ENCODE measurements around the gene BTBD9. TPM values are rescaled to one million over a fixed set of nuclear protein-coding genes. Genes with fewer than 3 reads are reported as not detected.
"Not testable (repeated sequence)": the region's sequence is repeated elsewhere in the genome, so short reads cannot be mapped to it uniquely, and the experiment has no call there.

The BTBD9 gene
- total RNA-seq, 2 donors from 2014 or later = 30.1 to 45.8 TPM

DNA sequence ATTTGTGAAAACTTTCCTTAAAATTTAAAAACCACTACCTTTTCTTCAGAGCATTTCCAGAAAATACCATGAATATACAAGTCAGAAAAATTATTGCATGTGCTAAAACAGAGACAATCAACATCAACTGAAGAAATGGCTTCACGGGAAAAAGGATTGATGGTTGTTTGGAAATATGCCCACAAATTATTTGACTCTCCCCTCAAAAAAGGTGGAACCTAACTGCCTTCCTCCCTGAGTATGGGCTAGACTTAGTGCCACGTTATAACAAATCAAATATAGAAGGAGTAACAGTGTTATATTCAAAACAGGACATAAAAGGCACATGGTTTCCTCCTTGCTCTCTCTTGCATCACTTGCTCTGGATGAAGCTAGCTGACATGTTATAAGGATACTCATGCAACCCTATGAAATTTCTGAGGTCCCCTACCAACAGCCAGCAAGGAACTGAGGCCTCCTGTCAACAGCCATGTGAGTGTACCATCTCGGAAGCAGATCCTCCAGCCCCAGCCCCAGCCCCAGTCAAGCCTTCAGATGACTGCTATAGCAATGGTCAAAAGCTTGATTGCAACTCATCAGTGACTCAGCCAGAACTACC is 8.4 kb downstream of the BTBD9 start:
- Histone ChIP-seq H3K4me3 (no peak overlapping the region), H3K9me3 (no peaks in the 10 kb centered on the region), H3K27ac (no peak overlapping the region), H3K4me1 (ENCODE audit: control insufficient read depth in 1 of 2, low read depth in 2 of 2) (peaks cover 0 to 11% of the 10 kb centered on the region in 2 donors), H3K36me3 (no peaks in the 10 kb centered on the region), H3K27me3 (replicated peaks; ENCODE audit: insufficient read depth) (no peaks in the 10 kb centered on the region)
- ATAC-seq (ENCODE audit: insufficient number of reproducible peaks, low FRiP score, low read depth) (no peak), DNase-seq (ENCODE audit: low spot score) (no peak)
- TF ChIP-seq, protein P1, sequence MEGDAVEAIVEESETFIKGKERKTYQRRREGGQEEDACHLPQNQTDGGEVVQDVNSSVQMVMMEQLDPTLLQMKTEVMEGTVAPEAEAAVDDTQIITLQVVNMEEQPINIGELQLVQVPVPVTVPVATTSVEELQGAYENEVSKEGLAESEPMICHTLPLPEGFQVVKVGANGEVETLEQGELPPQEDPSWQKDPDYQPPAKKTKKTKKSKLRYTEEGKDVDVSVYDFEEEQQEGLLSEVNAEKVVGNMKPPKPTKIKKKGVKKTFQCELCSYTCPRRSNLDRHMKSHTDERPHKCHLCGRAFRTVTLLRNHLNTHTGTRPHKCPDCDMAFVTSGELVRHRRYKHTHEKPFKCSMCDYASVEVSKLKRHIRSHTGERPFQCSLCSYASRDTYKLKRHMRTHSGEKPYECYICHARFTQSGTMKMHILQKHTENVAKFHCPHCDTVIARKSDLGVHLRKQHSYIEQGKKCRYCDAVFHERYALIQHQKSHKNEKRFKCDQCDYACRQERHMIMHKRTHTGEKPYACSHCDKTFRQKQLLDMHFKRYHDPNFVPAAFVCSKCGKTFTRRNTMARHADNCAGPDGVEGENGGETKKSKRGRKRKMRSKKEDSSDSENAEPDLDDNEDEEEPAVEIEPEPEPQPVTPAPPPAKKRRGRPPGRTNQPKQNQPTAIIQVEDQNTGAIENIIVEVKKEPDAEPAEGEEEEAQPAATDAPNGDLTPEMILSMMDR (IDR thresholded peaks at IDR 0.05) = no peak

DNA sequence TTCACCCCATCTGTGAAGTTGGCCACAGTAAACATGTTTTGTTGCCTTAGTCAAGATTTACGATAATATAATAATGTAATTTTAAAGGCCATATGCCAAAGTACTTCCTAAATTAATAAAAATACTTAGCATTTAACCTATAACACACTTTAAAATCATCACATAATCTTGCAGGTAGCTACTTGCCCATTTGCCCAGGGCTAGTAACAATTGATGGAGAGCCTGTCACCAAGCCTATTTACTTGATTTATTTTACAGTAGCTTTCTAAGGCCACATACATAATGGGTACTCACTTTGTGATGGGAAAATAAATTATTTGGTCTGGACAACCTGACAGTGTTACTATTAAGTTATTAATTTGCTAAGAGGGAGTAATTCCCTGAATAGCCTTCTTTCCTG is 14.5 kb downstream of the BTBD9 start:
- DNase-seq (ENCODE audit: low spot score) (no peak), ATAC-seq (ENCODE audit: insufficient number of reproducible peaks, low FRiP score, low read depth) (no peak)
- Histone ChIP-seq H3K27ac (no peak overlapping the region), H3K36me3 (no peaks in the 10 kb centered on the region), H3K9me3 (no peaks in the 10 kb centered on the region), H3K4me1 (ENCODE audit: control insufficient read depth in 1 of 2, low read depth in 2 of 2) (peaks cover 0 to 2% of the 10 kb centered on the region in 2 donors), H3K27me3 (replicated peaks; ENCODE audit: insufficient read depth) (no peaks in the 10 kb centered on the region), H3K4me3 (no peak overlapping the region)
- TF ChIP-seq, protein P1 (IDR thresholded peaks at IDR 0.05) = no peak

DNA sequence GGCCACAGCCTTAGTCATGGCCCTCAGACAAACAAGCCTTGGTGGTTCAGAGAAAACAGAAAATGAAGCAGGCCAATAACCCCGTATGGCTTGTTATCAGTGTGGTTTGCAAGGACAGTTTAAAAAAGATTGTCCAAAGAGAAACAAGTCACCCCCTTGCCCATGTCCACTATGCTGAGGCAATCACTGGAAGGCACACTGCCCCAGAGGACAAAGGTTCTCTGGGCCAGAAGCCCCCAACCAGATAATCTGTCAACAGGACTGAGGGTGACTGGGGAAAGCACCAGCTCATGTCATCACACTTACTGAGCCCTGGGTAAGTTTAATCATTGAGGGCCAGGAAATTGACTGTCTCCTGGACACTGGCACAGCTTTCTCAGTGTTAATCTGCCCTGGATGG is 20.4 kb downstream of the BTBD9 start:
- H3K27me3 ChIP-seq (replicated peaks; ENCODE audit: insufficient read depth); DNase-seq (ENCODE audit: low spot score); H3K36me3 ChIP-seq; H3K27ac ChIP-seq; H3K9me3 ChIP-seq; H3K4me3 ChIP-seq; ATAC-seq (ENCODE audit: insufficient number of reproducible peaks, low FRiP score, low read depth): not testable (repeated sequence)
- peaks cover 0 to 19% of the 10 kb centered on the region in 2 donors for H3K4me1 ChIP-seq (ENCODE audit: control insufficient read depth in 1 of 2, low read depth in 2 of 2)

DNA sequence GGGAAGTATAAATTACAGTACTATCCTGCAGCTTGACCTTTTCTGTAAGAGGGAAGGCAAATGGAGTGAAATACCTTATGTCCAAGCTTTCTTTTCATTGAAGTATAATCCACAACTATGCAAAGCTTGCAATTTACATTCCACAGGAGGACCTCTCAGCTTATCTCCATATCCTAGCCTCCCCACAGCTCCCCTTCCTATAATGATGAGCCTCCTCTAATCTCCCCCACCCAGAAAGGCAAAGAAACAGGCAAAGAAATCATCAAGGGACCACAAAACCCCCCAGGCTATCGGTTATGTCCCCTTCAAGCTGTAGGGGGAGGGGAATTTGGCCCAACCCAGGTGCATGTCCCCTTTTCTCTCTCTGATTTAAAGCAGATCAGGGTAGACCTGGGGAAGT is 21.4 kb downstream of the BTBD9 start:
- not testable (repeated sequence) for H3K27me3 ChIP-seq (replicated peaks; ENCODE audit: insufficient read depth); H3K9me3 ChIP-seq; H3K4me3 ChIP-seq; H3K27ac ChIP-seq; ATAC-seq (ENCODE audit: insufficient number of reproducible peaks, low FRiP score, low read depth); DNase-seq (ENCODE audit: low spot score); H3K36me3 ChIP-seq
- H3K4me1 ChIP-seq (ENCODE audit: control insufficient read depth in 1 of 2, low read depth in 2 of 2) = peaks cover 0 to 19% of the 10 kb centered on the region in 2 donors

DNA sequence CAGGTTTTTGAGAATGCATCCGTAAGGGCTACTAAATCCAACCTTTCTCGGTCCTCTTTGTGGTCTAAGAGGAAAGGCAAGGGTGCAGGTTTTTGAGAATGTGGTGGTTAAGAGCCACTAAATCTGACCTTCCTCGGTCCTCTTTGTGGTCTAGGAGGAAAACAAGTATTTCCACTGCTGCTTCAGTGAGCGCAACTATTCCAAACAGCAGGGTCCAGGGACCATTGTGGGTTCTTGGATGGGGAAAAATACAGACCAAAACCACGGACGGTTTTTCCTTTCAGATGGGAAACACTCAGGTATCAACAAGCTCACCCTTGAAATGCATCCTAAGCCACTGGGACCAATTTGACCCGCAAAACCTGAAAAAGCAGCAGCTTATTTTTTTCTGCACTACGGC is 21.9 kb downstream of the BTBD9 start:
- H3K27ac ChIP-seq = no peak overlapping the region
- no peak for ATAC-seq (ENCODE audit: insufficient number of reproducible peaks, low FRiP score, low read depth)

DNA sequence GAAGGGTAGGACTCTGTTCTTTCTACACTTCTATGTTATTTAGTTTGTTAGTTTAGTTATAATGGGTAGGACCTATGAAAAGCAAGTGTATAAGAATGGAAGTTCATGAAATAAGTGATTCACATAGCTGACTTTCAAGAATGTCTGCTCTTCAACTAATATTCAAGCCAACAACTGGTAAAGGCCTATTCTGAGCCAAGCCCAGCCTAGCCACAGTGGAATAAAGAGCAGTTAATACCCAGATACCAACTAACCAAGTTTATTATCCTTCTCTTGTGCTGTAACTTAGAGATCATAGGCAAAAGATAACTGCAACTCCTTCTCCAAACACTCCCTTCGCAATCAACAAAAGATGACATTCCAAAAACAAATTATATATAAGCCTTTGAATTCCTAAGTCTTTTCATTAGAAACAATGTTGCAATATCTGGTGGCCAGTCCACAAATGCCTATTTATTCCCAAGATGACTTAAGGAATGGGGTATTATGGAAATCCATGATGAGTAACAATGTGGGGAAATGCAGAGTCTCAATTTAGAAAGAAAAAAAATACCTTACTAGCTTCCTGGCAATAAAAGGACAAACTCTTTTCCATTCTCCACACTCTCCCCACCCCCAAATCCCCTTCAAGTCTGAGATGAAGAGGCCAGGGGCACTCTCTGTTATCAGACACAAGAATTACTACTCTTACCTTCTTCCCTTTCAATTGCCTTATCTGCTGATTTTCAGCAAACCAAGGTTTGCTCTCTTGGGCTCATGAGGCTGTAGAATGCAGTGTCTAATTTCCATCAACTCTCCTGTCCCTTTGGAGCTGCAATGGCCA is 27.4 kb downstream of the BTBD9 start:
- no peaks in the 10 kb centered on the region for H3K9me3 ChIP-seq
- H3K36me3 ChIP-seq = no peaks in the 10 kb centered on the region
- ATAC-seq (ENCODE audit: insufficient number of reproducible peaks, low FRiP score, low read depth) (peak; percentile 49), DNase-seq (ENCODE audit: low spot score) (no peak)
- TF ChIP-seq, protein P1 (IDR thresholded peaks at IDR 0.05) = no peak
- H3K27ac ChIP-seq = no peak overlapping the region
- H3K4me3 ChIP-seq = no peak overlapping the region
- no peaks in the 10 kb centered on the region for H3K27me3 ChIP-seq (replicated peaks; ENCODE audit: insufficient read depth)
- H3K4me1 ChIP-seq (ENCODE audit: control insufficient read depth in 1 of 2, low read depth in 2 of 2) = peaks cover 21 to 33% of the 10 kb centered on the region in 2 donors

More for the DNA sequence above, 21.9 kb downstream of the BTBD9 start:
- Histone ChIP-seq H3K27me3 (replicated peaks; ENCODE audit: insufficient read depth) (no peaks in the 10 kb centered on the region), H3K9me3 (no peaks in the 10 kb centered on the region), H3K36me3 (no peaks in the 10 kb centered on the region), H3K4me3 (no peak overlapping the region), H3K4me1 (ENCODE audit: control insufficient read depth in 1 of 2, low read depth in 2 of 2) (peaks cover under 1 to 23% of the 10 kb centered on the region in 2 donors)
- TF ChIP-seq, protein P1 (IDR thresholded peaks at IDR 0.05) = no peak
- no peak for DNase-seq (ENCODE audit: low spot score)

Data from thoracic aorta (tissue), 2 donors.